Measurements from ENCODE around the gene PPIB. TPM values are rescaled to one million over a fixed set of nuclear protein-coding genes. Genes with fewer than 3 reads are reported as not detected.
A peak's percentile ranks its signal among the peaks of the same experiment; 100 is the strongest.

Gene PPIB
- total RNA-seq, 4 donors from 2014 or later, result 309 to 914 (median 465) TPM

GRCh38 chr15:64197425-64197824 is 34.6 kb upstream of the PPIB start:
- Histone ChIP-seq H3K27me3 (no peaks in the 10 kb centered on the region), H3K4me1 (no peaks in the 10 kb centered on the region), H3K4me3 (no peak overlapping the region), H3K36me3 (no peaks in the 10 kb centered on the region), H3K9me3 (no peaks in the 10 kb centered on the region), H3K27ac (peak overlapping the region in 1 of 2 donors; percentile 41)
- no peak for DNase-seq
- TF ChIP-seq CTCF (IDR thresholded peaks at IDR 0.05) (no peak), POLR2A (IDR thresholded peaks at IDR 0.05) (no peak)
- intact Hi-C loops (cut with DNase I; ENCODE audit: low total_unique reads), result no loop called here

DNA sequence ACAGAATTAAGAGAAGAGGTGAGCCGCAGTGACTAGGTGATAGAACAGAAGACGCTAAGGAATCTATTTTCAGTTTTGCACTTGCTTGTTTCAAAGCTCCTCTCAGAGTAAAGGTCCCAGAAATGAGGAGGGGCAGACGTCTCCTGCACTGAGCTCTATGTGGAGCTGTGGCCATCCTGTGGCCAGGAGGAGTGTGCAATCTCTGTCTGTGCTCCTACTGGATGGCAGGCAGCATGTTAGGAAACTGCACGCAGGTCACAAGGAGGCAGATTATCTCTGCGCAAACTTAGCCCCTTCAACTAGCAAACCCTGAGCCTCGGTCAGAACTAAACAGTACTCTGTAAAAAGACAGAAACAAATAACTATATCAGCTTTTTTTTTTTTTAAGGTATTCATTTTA is 31.1 kb upstream of the PPIB start:
- Histone ChIP-seq H3K27ac (no peak overlapping the region), H3K4me1 (no peaks in the 10 kb centered on the region), H3K27me3 (no peaks in the 10 kb centered on the region), H3K4me3 (no peak overlapping the region), H3K36me3 (no peaks in the 10 kb centered on the region), H3K9me3 (no peaks in the 10 kb centered on the region)
- intact Hi-C loops (cut with DNase I; ENCODE audit: low total_unique reads), result no loop called here
- no peak for DNase-seq
- TF ChIP-seq CTCF (IDR thresholded peaks at IDR 0.05) (no peak), POLR2A (IDR thresholded peaks at IDR 0.05) (no peak)

DNA sequence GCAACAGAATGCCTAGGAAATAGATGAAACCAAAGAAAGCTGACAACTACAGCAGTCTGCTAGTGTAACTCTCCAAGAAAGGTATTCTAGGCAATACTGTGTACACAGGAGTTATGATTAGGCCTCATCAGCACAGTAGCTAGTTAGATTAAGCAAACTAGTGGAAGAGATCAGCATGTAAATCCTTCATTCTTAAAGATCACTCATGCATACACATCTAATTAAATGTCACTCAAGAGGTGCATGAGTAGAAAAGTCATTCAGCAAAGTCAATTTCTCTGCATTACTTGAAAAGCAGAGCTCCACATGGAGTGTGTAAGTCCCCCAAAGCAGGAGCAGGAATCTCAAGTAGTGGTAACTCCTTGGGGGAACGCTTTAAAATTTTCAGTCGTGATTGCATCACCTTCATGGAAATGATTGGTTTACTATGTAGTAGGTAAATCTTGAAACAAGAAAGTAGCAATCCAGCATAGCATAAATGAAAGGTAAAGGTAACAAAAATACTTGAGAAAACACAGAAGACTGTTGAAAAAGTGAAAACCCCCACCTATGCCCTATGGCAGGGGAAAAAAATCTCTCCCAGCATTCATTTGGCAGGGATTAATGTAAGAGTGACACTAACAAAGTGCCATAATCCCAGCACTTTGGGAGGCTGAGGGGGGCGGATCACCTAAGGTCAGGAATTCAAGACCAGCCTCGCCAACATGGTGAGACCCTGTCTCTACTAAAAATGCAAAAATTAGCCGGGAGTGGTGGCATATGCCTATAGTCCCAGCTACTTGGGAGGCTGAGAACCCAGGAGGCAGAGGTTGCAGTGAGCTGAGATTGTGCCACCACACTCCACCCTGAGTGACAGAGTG is 29.4 kb upstream of the PPIB start:
- H3K4me1 ChIP-seq, result no peaks in the 10 kb centered on the region
- intact Hi-C loops (cut with DNase I; ENCODE audit: low total_unique reads), result no loop called here
- no peak overlapping the region for H3K4me3 ChIP-seq
- no peaks in the 10 kb centered on the region for H3K9me3 ChIP-seq
- H3K36me3 ChIP-seq, result no peaks in the 10 kb centered on the region
- no peak for TF ChIP-seq CTCF (IDR thresholded peaks at IDR 0.05)
- TF ChIP-seq POLR2A (IDR thresholded peaks at IDR 0.05), result no peak
- no peak overlapping the region for H3K27ac ChIP-seq
- no peaks in the 10 kb centered on the region for H3K27me3 ChIP-seq
- DNase-seq, result no peak

DNA sequence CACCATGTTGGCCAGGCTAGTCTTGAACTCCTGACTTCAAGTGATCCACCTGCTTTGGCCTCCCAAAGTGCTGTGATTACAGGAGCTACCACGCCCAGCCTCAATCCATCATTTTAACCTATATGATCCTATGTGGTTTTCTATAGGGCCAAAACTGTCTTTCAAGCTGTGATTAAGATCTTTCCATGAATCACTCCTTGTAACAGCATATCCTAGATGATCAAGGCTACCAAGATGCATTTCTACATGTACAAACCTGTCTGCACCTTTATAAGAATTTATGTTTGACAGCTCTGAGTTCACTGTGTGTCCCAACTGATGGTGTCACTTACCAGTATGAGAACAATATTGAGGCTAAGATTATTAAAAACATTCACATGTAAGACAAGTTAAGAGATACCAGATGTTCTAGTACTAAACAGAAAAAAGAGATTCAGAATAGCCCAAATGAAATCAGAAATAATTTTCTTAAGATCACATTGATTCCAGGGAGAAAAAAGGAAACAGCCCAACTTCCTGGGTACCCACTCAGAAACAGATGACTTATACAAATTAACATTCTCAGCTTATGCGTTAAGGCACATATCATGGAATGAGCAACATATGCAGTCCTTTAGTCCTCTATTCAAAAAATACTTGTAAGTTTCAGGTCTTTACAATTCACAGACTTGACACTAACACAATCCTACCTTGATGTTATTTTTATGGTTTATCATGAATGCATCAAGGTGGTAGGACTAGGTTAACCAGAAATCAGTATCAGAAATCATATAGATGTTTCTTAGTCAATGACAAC is 24.8 kb upstream of the PPIB start:
- intact Hi-C loops (cut with DNase I; ENCODE audit: low total_unique reads), result no loop called here
- no peaks in the 10 kb centered on the region for H3K36me3 ChIP-seq
- no peak overlapping the region for H3K4me3 ChIP-seq
- H3K27ac ChIP-seq, result no peak overlapping the region
- DNase-seq, result no peak
- H3K4me1 ChIP-seq, result no peaks in the 10 kb centered on the region
- no peaks in the 10 kb centered on the region for H3K9me3 ChIP-seq
- H3K27me3 ChIP-seq, result no peaks in the 10 kb centered on the region
- TF ChIP-seq CTCF (IDR thresholded peaks at IDR 0.05), result no peak
- TF ChIP-seq POLR2A (IDR thresholded peaks at IDR 0.05), result no peak

Measured in uterus (tissue), 4 donors.